T47D (cell line): ENCODE results near the gene NEMF.
A peak's percentile ranks its signal among the peaks of the same experiment; 100 is the strongest.
"Not testable (repeated sequence)": the region's sequence is repeated elsewhere in the genome, so short reads cannot be mapped to it uniquely, and the experiment has no call there.

Source experiments
- DNase-seq, 2 experiments: peaks; one replicate each; pipeline versions ENCODE4 v3.0.0 to v3.0.0-alpha.2; 2011 to 2012; ENCODE audit warnings: low read depth in 1 of 2, low spot score in 1 of 2
- JUND ChIP-seq: IDR thresholded peaks from 2 replicates; pipeline ENCODE4 v1.6.1; 2012; ENCODE audit warnings: low read depth
- in situ Hi-C: cut with HindIII; loops from 2 replicates; pipeline ENCODE4 v1.10.0; 2016; ENCODE audit warnings: low sequenced_read_pairs, low pct_unique_long_range_greater_than_20kb

NEMF gene

GRCh38 chr14:49892301-49892635 is 39.7 kb upstream of the NEMF start:
- peak; percentile 89 to 90 for DNase-seq
- in situ Hi-C loops, result no loop called here
- TF ChIP-seq JUND, result no peak

- DNase-seq, result no peak
- TF ChIP-seq JUND, result no peak
- in situ Hi-C loops, result no loop called here
These were observed 35.7 kb upstream of the NEMF start for GRCh38 chr14:49888293-49888692.

DNA sequence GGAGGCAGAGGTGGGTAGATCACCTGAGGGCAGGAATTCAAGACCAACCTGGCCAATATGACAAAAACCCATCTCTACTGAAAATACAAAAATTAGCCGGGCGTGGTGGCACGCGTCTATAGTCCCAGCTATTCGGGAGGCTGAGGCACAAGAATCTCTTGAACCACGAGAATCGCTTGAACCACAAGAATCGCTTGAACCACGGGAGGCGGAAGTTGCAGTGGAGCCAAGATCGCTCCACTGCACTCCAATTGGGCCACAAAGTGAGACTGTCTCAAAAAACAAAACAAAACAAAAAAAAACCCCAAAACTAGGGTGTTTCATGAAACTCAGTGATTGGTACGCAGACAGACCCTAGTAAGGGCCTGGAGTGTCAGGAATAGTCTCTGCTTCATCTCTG is 33.9 kb upstream of the NEMF start:
- no peak for TF ChIP-seq JUND
- DNase-seq, result no peak
- in situ Hi-C loops, result no loop called here

DNA sequence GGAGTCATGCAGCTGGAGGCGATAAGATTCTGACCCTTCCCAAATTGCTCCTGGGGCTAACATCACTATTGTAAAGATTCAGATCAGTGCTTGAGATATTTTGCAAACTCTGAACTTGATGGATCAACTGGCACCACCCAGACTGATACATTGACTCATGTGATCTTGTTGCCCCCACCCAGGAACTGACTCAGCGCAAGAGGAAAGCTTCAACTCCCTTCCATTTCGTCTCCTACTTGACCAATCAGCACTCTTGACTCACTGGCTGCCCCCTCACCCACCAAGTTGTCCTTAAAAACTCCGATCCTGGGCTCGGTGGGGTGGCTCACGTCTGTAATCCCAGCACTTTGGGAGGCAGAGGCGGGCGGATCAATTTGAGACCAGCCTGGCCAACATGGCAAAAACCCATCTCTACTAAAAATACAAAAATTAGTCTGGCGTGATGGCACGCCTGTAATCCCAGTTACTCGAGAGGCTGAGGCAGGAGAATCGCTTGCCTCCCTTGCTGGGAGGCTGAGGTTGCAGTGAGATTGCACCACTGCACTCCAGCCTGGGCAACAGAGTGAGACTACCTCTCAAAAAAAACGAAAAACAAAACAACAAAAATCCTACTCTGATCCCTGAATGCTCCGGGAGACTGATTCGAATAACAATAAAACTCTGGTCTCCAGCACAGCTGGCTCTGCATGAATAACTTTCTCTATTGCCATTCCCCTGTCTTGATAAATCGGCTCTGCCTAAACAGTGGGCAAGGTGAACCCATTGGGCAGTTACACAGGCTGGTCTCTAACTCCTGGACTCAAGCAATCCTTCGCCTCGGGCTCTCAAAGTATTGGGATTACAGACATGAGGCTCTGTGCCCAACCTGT is 30.5 kb upstream of the NEMF start:
- TF ChIP-seq JUND, result no peak
- in situ Hi-C loops, result no loop called here
- no peak for DNase-seq

GRCh38 chr14:49881350-49882001 is 28.9 kb upstream of the NEMF start:
- DNase-seq, result no peak
- TF ChIP-seq JUND, result no peak
- in situ Hi-C loops, result no loop called here

- DNase-seq, result no peak
- in situ Hi-C loops, result no loop called here
- no peak for TF ChIP-seq JUND
These were observed 27.9 kb upstream of the NEMF start for GRCh38 chr14:49880267-49881064.

- in situ Hi-C loops, result no loop called here
- TF ChIP-seq JUND, result no peak
- DNase-seq, result peak in 1 of 2 experiments; percentile 84
These were observed 27.1 kb upstream of the NEMF start for GRCh38 chr14:49879646-49880204.

DNA sequence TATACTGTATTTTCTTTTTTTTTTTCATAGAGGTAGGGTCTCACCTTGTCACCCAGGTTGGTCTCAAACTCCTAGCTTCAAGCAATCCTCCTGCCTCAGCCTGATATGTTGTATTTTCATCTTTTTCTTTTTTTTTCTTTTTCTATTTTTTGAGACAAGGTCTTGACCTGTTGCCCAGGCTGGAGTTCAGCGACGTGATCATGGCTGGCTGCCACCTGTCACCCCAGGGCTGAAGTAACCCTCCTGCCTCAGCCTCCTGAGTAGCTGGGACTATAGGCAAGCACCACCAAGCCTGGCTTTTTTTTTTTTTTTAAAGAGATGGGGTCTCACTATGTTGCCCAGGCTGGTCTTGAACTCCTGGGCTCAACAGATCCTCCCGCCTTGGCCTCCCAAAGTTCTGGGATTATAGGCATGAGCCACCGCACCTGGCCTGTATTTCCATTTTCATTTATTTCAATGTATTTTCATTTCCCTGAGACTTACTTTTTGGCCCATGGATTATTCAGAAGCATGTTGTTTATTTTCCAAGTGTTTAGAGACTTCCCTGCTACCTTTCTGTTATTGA is 24.1 kb upstream of the NEMF start:
- no peak for TF ChIP-seq JUND
- in situ Hi-C loops, result no loop called here
- DNase-seq, result no peak

GRCh38 chr14:49875640-49876198 is 23.1 kb upstream of the NEMF start:
- no peak for DNase-seq
- in situ Hi-C loops, result no loop called here
- no peak for TF ChIP-seq JUND

- in situ Hi-C loops, DNase-seq: not testable (repeated sequence)
These were observed 21.0 kb upstream of the NEMF start for GRCh38 chr14:49873548-49873947.

- no peak for TF ChIP-seq JUND
- in situ Hi-C loops, result no loop called here
- DNase-seq, result no peak
These were observed 18.3 kb upstream of the NEMF start for GRCh38 chr14:49870908-49871307.

GRCh38 chr14:49868720-49869114 is 16.1 kb upstream of the NEMF start:
- DNase-seq, result no peak
- in situ Hi-C loops, result no loop called here
- no peak for TF ChIP-seq JUND
